Activated CD4-positive, CD25-positive, alpha-beta regulatory T cell (primary cell): Measurements from ENCODE around the gene THTPA.
"Not testable (repeated sequence)": the region's sequence is repeated elsewhere in the genome, so short reads cannot be mapped to it uniquely, and the experiment has no call there.

Experiments used
- DNase-seq, 4 experiments: peaks; one replicate each; lab custom pipeline; 2025; lab: John Stamatoyannopoulos, UW

THTPA gene

GRCh38 chr14:23583761-23584526 lies 27.9 kb downstream of the THTPA start:
- not testable (repeated sequence) for DNase-seq

- not testable (repeated sequence) for DNase-seq
Observed at GRCh38 chr14:23584527-23585203, 28.6 kb downstream of the THTPA start.

- peak; percentile 45 to 62 (median 52) for DNase-seq
Observed at GRCh38 chr14:23588884-23589598, 33.0 kb downstream of the THTPA start.

GRCh38 chr14:23589606-23590005 lies 33.5 kb downstream of the THTPA start:
- DNase-seq, result no peak

GRCh38 chr14:23590198-23590597 lies 34.1 kb downstream of the THTPA start:
- no peak for DNase-seq

GRCh38 chr14:23594191-23594590 lies 38.1 kb downstream of the THTPA start:
- DNase-seq, result not testable (repeated sequence)

GRCh38 chr14:23600322-23600707 lies 44.2 kb downstream of the THTPA start:
- no peak for DNase-seq

- DNase-seq, result no peak
Observed at GRCh38 chr14:23600806-23601205, 44.7 kb downstream of the THTPA start.

GRCh38 chr14:23601424-23601823 lies 45.4 kb downstream of the THTPA start:
- DNase-seq, result no peak

GRCh38 chr14:23601845-23602180 lies 45.7 kb downstream of the THTPA start:
- no peak for DNase-seq

- DNase-seq, result no peak
Observed at GRCh38 chr14:23602181-23603095, 46.4 kb downstream of the THTPA start.

- DNase-seq, result no peak
Observed at GRCh38 chr14:23603103-23603502, 47.0 kb downstream of the THTPA start.

GRCh38 chr14:23604148-23604547 lies 48.1 kb downstream of the THTPA start:
- no peak for DNase-seq

- no peak for DNase-seq
Observed at GRCh38 chr14:23604675-23605170, 48.7 kb downstream of the THTPA start.

- DNase-seq, result no peak
Observed at GRCh38 chr14:23605931-23606585, 50.0 kb downstream of the THTPA start.

- DNase-seq, result no peak
Observed at GRCh38 chr14:23608454-23608853, 52.4 kb downstream of the THTPA start.

- no peak for DNase-seq
Observed at GRCh38 chr14:23609001-23609400, 52.9 kb downstream of the THTPA start.

- not testable (repeated sequence) for DNase-seq
Observed at GRCh38 chr14:23609411-23610089, 53.5 kb downstream of the THTPA start.
